Measurements from ENCODE around the gene BNC2.

Gene BNC2

GRCh38 chr9:16656432-16657169 lies 213.9 kb downstream of the BNC2 start:
- Histone ChIP-seq H3K4me3 (no peak overlapping the region), H3K27ac (peak overlapping the region in 1 of 21 experiments; percentile 67)

- H3K27ac ChIP-seq: peak overlapping the region in 2 of 21 experiments; percentile 54 to 67
- no peak overlapping the region for H3K4me3 ChIP-seq
Measured at GRCh38 chr9:16654596-16655126, 215.8 kb downstream of the BNC2 start.

GRCh38 chr9:16653491-16654399 lies 216.7 kb downstream of the BNC2 start:
- Histone ChIP-seq H3K27ac (peak overlapping the region in 5 of 21 experiments; percentile 21 to 67 (median 54)), H3K4me3 (no peak overlapping the region)

GRCh38 chr9:16652582-16652981 lies 217.9 kb downstream of the BNC2 start:
- Histone ChIP-seq H3K4me3 (no peak overlapping the region), H3K27ac (peak overlapping the region in 3 of 21 experiments; percentile 54 to 67 (median 64))

GRCh38 chr9:16651446-16651964 lies 219.0 kb downstream of the BNC2 start:
- H3K27ac ChIP-seq: peak overlapping the region in 2 of 21 experiments; percentile 64 to 67
- H3K4me3 ChIP-seq: no peak overlapping the region

GRCh38 chr9:16645970-16646369 lies 224.5 kb downstream of the BNC2 start:
- no peak overlapping the region for H3K4me3 ChIP-seq
- H3K27ac ChIP-seq: peak overlapping the region in 4 of 21 experiments; percentile 5 to 60 (median 44)

GRCh38 chr9:16642421-16643109 lies 227.9 kb downstream of the BNC2 start:
- H3K4me3 ChIP-seq: no peak overlapping the region
- peak overlapping the region in 4 of 21 experiments; percentile 1 to 52 (median 19) for H3K27ac ChIP-seq

GRCh38 chr9:16640649-16641048 lies 229.8 kb downstream of the BNC2 start:
- Histone ChIP-seq H3K27ac (peak overlapping the region in 3 of 21 experiments; percentile 23 to 79 (median 40)), H3K4me3 (no peak overlapping the region)

GRCh38 chr9:16639644-16640043 lies 230.8 kb downstream of the BNC2 start:
- Histone ChIP-seq H3K27ac (peak overlapping the region in 2 of 21 experiments; percentile 22 to 79), H3K4me3 (no peak overlapping the region)

- Histone ChIP-seq H3K27ac (peak overlapping the region in 3 of 21 experiments; percentile 55 to 79 (median 64)), H3K4me3 (no peak overlapping the region)
Measured at GRCh38 chr9:16637911-16638310, 232.6 kb downstream of the BNC2 start.

GRCh38 chr9:16637218-16637617 lies 233.3 kb downstream of the BNC2 start:
- Histone ChIP-seq H3K4me3 (no peak overlapping the region), H3K27ac (peak overlapping the region in 3 of 21 experiments; percentile 35 to 79 (median 55))

GRCh38 chr9:16633794-16634193 lies 236.7 kb downstream of the BNC2 start:
- Histone ChIP-seq H3K4me3 (no peak overlapping the region), H3K27ac (no peak overlapping the region)

GRCh38 chr9:16628413-16628812 lies 242.1 kb downstream of the BNC2 start:
- peak overlapping the region in 9 of 21 experiments; percentile 2 to 83 (median 50) for H3K27ac ChIP-seq
- H3K4me3 ChIP-seq: no peak overlapping the region

- Histone ChIP-seq H3K4me3 (no peak overlapping the region), H3K27ac (peak overlapping the region in 9 of 21 experiments; percentile 2 to 83 (median 50))
Measured at GRCh38 chr9:16627967-16628366, 242.5 kb downstream of the BNC2 start.

- H3K27ac ChIP-seq: peak overlapping the region in 7 of 21 experiments; percentile 2 to 83 (median 41)
- no peak overlapping the region for H3K4me3 ChIP-seq
Measured at GRCh38 chr9:16627521-16627920, 242.9 kb downstream of the BNC2 start.

GRCh38 chr9:16626577-16627130 lies 243.8 kb downstream of the BNC2 start:
- Histone ChIP-seq H3K27ac (peak overlapping the region in 7 of 21 experiments; percentile 11 to 83 (median 41)), H3K4me3 (no peak overlapping the region)

GRCh38 chr9:16625811-16626210 lies 244.7 kb downstream of the BNC2 start:
- Histone ChIP-seq H3K27ac (peak overlapping the region in 3 of 21 experiments; percentile 68 to 83 (median 71)), H3K4me3 (no peak overlapping the region)

GRCh38 chr9:16625161-16625631 lies 245.3 kb downstream of the BNC2 start:
- no peak overlapping the region for H3K4me3 ChIP-seq
- H3K27ac ChIP-seq: peak overlapping the region in 3 of 21 experiments; percentile 23 to 83 (median 71)

- Histone ChIP-seq H3K27ac (peak overlapping the region in 3 of 21 experiments; percentile 18 to 83 (median 71)), H3K4me3 (peak overlapping the region in 1 of 7 experiments; percentile 3)
Measured at GRCh38 chr9:16624744-16625117, 245.7 kb downstream of the BNC2 start.
